ENCODE measurements around the gene PPM1L. TPM values are rescaled to one million over a fixed set of nuclear protein-coding genes. Genes with fewer than 3 reads are reported as not detected.
A peak's percentile ranks its signal among the peaks of the same experiment; 100 is the strongest.

Gene PPM1L
- total RNA-seq, 1 experiment from 2014 or later: 13.2 TPM

DNA sequence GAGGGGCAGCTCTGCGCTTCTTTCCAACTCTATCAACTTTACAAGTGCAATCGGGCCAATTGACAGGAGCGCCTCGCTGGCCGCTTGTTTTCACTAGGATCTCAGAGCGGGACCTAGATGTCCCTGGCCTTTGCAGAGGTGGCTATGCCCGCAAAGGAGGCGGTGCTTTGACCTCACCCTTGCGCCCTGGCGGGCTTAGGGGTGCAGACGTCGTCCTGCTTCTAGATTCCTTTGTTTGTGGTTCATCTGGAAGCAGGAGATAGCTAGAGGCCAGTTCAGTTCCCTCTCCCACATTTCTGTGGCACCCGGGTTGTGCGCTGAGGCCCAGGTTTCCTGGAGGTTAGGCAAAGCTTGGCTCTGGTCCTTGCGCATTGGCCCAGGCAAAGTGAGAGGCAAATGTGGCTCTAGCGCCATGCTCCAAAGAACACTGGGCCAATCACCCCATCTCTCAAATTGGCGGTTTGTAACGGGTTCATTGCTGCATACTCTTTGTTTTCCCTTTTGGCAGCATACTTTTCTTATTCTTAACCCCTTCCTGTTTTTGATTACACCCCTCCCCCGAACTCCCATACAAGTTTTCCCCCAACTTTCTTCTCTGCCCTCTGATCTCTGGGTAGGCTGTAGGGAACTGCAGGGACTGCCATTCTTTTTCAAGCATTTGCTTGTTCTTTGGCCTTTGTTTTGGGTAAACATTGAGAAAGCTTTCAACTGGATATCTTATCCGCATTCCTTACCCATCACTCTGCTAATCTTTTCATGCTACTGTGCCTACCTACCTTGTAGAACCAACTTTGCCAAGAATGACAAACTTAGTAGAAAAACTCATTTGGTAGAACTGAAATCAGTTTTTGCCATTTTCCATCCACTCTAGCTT is 1.4 kb downstream of the PPM1L start:
- ATAC-seq: no peak
- no peak overlapping the region for H3K9ac ChIP-seq (ENCODE audit: low read length)
- intact Hi-C loops (cut with micrococcal nuclease): no loop called here
- ChIA-PET POLR2A (no interaction called here), CTCF (no interaction called here), RAD21 (ENCODE audit: low non-redundant PET in 1 of 2, low total read pairs in 2 of 2, uncharacterized antibody in 2 of 2, unreplicated experiment in 2 of 2) (no interaction called here)
- H3K4me3 ChIP-seq (replicated peaks in 1 of 2; ENCODE audit: low read depth in 1 of 2, low read length in 2 of 2): no peak overlapping the region
- H2AFZ ChIP-seq (ENCODE audit: low read depth, low read length, poor library complexity, severe bottlenecking): no peak overlapping the region
- H4K20me1 ChIP-seq (ENCODE audit: insufficient read depth): no peaks in the 10 kb centered on the region
- H3K36me3 ChIP-seq (ENCODE audit: control insufficient read depth in 1 of 2, insufficient read depth in 2 of 2, low read length in 2 of 2): no peaks in the 10 kb centered on the region
- DNase-seq (ENCODE audit: low read depth, low spot score): no peak
- TF ChIP-seq, protein P1, sequence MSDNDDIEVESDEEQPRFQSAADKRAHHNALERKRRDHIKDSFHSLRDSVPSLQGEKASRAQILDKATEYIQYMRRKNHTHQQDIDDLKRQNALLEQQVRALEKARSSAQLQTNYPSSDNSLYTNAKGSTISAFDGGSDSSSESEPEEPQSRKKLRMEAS (IDR thresholded peaks at IDR 0.05): no peak
- TF ChIP-seq ZFX (IDR thresholded peaks at IDR 0.05): no peak
- H3K4me1 ChIP-seq (ENCODE audit: control insufficient read depth in 1 of 2, insufficient read depth in 2 of 2, low read length in 2 of 2): peaks cover 4 to 15% of the 10 kb centered on the region in 2 experiments; a peak in 3 of 4 replicates
- peaks cover 10% of the 10 kb centered on the region; the same call in 1 of the 2 replicates for H3K79me2 ChIP-seq (ENCODE audit: insufficient read depth, low read length)
- no peak overlapping the region for H3K27ac ChIP-seq (ENCODE audit: low read depth, low read length)
- BruUV-seq (replicated peaks): no TSS peak
- no peaks in the 10 kb centered on the region for H3K27me3 ChIP-seq (ENCODE audit: insufficient read depth, low read length)
- H3K4me2 ChIP-seq (ENCODE audit: low read length): peak overlapping the region; percentile 91; the same call in 1 of the 2 replicates
- no peaks in the 10 kb centered on the region for H3K9me3 ChIP-seq (ENCODE audit: control insufficient read depth in 1 of 2, insufficient read depth in 1 of 2, low read depth in 1 of 2, low read length in 2 of 2)
- H3K9me2 ChIP-seq (ENCODE audit: insufficient read depth): no peaks in the 10 kb centered on the region

DNA sequence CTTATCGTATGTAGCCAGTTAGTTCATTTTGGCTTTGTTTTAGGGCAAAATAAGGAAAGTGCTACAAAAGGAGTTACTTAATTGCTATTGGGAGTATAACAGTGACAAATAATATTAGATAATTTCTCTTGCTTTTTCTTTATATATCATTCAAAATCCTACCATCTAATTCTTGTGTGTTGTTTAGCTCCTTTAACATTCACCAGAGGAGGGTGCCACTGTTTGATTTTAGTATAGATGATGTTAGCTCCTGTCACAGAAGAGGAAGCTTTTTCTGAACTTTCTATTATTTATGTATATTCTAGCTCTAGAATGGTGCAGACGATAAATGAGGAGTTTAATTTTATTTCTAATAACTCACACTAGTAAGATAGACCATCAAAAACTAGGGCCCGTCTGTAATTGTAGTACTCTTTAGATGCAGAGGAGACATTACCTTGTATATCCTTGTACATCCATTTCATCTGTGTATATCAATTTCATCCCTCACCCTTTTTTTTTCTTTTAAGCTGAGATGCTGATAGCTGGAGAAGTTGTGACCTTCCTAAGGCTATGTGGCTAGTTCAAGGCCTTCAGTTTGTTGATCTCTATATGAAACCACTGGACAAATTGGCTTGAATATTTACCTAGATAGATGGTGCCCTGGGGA is 3.0 kb downstream of the PPM1L start:
- intact Hi-C loops (cut with micrococcal nuclease): no loop called here
- no peak for ATAC-seq

More for the DNA sequence above, 3.0 kb downstream of the PPM1L start:
- H3K4me2 ChIP-seq (ENCODE audit: low read length): no peak overlapping the region
- no peaks in the 10 kb centered on the region for H3K27me3 ChIP-seq (ENCODE audit: insufficient read depth, low read length)
- no peaks in the 10 kb centered on the region for H3K36me3 ChIP-seq (ENCODE audit: control insufficient read depth in 1 of 2, insufficient read depth in 2 of 2, low read length in 2 of 2)
- no peak overlapping the region for H3K4me3 ChIP-seq (replicated peaks in 1 of 2; ENCODE audit: low read depth in 1 of 2, low read length in 2 of 2)
- TF ChIP-seq RAD21 (IDR thresholded peaks at IDR 0.05; ENCODE audit: low read depth): peak; percentile 30; the same call in 1 of the 2 replicates
- TF ChIP-seq POLR2AphosphoS5 (IDR thresholded peaks at IDR 0.05; ENCODE audit: low read depth, low read length): no peak
- H3K9me3 ChIP-seq (ENCODE audit: control insufficient read depth in 1 of 2, insufficient read depth in 1 of 2, low read depth in 1 of 2, low read length in 2 of 2): no peaks in the 10 kb centered on the region
- no peak overlapping the region for H2AFZ ChIP-seq (ENCODE audit: low read depth, low read length, poor library complexity, severe bottlenecking)
- RAD21 ChIA-PET (ENCODE audit: low non-redundant PET in 1 of 2, low total read pairs in 2 of 2, uncharacterized antibody in 2 of 2, unreplicated experiment in 2 of 2): no interaction called here
- no peaks in the 10 kb centered on the region for H4K20me1 ChIP-seq (ENCODE audit: insufficient read depth)
- no TSS peak for BruUV-seq (replicated peaks)
- H3K4me1 ChIP-seq (ENCODE audit: control insufficient read depth in 1 of 2, insufficient read depth in 2 of 2, low read length in 2 of 2): peaks cover 0 to 12% of the 10 kb centered on the region in 2 experiments; a peak in 3 of 4 replicates
- CTCF ChIA-PET: no interaction called here
- DNase-seq (ENCODE audit: low read depth, low spot score): no peak
- H3K27ac ChIP-seq (ENCODE audit: low read depth, low read length): no peak overlapping the region
- H3K9me2 ChIP-seq (ENCODE audit: insufficient read depth): no peaks in the 10 kb centered on the region
- no peak overlapping the region for H3K9ac ChIP-seq (ENCODE audit: low read length)
- POLR2A ChIA-PET: no interaction called here
- peaks cover 10% of the 10 kb centered on the region; the same call in 1 of the 2 replicates for H3K79me2 ChIP-seq (ENCODE audit: insufficient read depth, low read length)

Measured in HCT116 (cell line).